GM19463 (cell line): ENCODE data around the gene MYO3B.

Source experiments
- ATAC-seq: cut with Tn5 transposase; IDR thresholded peaks from one replicate; pipeline ENCODE4 v1.9.1; 2021; ENCODE audit warnings: mild to moderate bottlenecking, moderate library complexity; ENCODE audit not compliant: unreplicated experiment

The MYO3B gene

GRCh38 chr2:170292415-170292814, 114.5 kb downstream of the MYO3B start:
- no peak for ATAC-seq

- no peak for ATAC-seq
Measured at GRCh38 chr2:170297496-170297895, 119.5 kb downstream of the MYO3B start.

DNA sequence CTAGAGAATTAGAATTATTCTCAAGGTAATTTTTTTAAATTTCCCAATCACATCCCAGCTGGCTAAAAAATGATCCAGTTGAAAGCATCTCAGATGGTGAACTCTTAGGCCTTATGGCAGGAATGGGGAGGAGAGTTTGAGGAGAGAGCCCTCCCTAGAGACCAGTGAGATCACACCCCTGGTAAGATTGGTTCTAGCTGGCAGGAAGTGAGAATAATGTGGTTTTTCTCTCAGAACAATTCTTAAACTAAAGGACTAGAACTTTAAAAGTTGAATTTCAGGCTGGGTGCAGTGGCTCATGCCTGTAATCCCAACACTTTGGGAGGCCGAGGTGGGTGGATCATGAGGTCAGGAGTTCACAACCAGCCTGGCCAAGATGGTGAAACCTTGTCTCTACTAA, 120.2 kb downstream of the MYO3B start:
- ATAC-seq, result peak; percentile 99

DNA sequence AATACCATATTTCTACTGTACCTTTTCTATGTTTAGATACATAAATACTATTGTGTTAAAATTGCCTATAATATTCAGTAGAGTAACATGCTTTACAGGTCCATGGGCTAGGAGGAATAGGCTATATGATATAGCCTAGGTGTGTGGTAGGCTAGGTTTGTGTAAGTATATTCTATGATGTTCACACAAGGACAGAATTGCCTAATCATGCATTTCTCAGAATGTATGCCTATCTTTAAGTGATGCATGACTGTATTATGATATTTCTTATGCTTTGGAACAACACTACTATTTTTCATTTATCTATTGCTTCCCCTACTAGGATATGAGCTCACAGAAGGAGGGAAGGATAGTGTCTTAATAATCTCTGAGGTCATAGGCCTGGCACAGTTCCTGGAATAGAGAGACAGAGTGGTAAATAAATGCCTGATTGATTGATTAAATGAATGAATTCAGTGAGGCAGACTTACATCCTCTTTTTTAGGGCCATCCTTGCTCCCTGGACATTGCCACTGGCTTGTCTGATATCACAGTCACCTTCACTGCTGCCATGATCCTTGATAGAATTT, 121.0 kb downstream of the MYO3B start:
- ATAC-seq, result no peak

DNA sequence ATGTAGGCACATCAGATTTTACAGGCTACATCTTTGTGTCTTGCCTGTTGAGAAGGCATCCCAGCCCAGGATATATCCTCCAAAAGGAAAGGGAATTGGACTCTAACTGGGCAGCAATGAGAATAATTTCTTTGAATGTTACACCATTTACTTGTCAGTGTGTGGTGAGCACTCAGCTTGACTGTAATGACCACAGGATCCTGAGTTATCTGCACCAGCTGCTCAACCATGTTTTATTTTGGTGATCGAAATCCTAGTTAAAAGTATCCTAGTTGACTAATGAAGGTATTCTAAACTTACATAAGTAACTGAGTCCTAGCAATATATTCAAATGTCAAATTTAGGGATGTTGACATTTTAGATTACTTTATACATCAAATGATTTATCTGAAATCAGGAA, 123.0 kb downstream of the MYO3B start:
- no peak for ATAC-seq

DNA sequence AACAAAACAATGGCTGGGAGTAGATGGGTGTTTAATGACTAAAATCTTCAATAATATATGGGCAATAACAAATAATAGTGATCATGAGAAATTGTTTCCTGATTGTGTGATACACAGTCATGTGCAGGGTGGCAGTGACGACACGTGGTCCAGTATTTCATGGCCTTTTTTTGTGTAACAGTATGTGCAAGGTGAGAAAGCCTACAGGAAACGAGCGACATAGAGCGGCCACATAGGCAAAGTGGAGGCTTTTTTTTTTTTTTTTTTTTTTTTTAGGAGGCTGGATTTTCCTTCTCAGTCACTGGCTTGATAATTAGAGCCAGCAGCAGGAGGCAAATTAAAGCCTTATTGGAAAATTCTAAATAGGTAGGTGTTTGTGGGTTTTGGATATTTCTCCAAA, 123.7 kb downstream of the MYO3B start:
- no peak for ATAC-seq

GRCh38 chr2:170305711-170306110, 127.8 kb downstream of the MYO3B start:
- ATAC-seq, result no peak

- ATAC-seq, result no peak
Measured at GRCh38 chr2:170306293-170306873, 128.4 kb downstream of the MYO3B start.

GRCh38 chr2:170307052-170307451, 129.1 kb downstream of the MYO3B start:
- no peak for ATAC-seq

DNA sequence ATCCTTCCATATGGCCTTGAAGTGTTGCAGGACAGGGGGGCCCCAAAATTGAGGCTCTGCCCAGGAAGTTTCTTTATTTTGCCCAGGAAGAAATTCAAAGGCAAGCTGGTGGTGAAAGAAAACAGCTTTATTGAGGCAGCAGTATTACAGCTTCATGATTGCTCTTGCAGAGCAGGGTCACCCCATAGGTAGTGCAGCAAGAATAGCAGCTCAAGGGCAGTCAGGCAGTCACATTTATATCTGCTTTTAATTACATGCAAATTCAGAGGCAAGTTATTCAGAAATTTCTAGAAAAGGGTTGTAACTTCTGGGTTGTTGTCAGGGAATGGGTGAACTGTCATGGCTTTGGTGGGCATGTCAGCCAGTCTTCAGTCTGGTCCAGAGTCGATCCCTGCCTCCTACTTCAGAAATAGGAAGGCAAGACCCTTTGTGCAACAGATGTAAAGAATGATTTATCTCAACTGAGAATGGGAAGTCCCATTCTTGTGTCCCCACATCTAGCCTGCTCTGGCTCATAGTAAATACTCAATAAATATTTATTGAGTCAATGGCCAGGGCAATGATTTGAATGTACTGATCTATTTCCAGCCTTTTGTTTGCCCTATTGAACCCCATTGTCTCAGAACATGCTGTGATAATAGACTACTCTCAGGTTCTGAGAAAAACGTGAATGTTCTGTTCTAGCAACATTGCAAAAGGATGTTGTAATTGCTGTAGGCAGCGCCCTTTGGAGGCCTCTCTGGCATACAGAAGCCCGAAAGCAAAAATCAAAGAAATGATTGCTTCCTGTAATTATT, 129.8 kb downstream of the MYO3B start:
- no peak for ATAC-seq

DNA sequence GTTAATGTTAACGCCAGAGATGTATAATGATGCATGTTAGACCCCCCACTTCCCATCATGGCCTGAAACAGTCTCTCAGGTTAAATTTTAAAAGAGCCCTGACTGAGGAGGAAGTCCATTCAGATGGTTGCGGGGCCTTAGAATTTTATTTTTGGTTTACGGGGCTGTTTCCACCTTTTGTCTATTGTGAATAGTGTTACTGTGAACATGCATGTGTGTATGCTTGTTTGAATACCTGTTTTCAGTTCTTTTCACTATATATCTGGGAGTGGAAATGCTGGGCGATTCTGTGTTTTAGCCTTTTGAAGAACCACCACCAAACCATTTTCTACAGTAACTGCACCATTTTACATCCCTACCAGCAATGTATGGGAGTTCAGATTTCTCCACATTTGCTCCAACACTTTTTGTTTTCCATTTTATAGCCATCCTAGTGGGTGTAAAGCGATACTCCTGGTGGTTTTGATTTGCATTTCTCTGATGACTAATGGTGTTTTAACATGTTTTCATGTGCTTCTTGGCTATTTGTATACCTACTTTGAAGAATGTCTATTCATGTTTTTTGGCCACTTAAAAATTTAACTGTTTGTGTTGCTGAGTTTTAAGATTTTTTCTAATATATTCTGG, 133.0 kb downstream of the MYO3B start:
- ATAC-seq, result no peak

DNA sequence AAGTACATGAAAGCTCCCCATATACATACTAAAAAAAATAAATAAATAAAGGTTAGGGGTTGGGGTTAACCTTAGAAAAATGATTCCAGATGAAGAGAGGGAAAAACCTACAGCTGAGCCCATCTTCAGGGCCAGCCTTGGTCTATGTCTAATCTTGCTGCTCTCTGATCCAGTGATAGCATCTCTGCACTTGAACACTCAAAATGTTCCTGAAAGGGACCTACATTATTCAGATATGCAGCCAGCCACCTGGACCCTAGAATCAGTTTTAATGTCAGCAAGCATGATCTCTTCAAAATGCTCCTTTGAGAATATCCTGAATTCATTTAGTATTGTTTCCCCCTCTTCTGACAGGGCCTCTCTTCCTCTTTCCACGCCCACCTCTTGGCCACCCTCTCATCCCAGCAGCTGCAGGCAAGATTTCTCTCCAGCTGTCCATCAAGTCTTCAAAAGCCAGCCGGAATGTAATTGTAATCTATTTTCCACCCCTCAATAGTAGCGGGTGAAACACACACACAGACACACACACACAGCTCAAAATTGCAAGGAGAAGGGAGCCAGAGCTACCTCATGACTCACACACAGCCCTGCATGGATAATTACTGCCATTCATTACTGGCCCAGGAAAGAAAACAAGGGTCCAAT, 135.5 kb downstream of the MYO3B start:
- no peak for ATAC-seq

- ATAC-seq, result no peak
Measured at GRCh38 chr2:170313992-170314348, 136.0 kb downstream of the MYO3B start.

DNA sequence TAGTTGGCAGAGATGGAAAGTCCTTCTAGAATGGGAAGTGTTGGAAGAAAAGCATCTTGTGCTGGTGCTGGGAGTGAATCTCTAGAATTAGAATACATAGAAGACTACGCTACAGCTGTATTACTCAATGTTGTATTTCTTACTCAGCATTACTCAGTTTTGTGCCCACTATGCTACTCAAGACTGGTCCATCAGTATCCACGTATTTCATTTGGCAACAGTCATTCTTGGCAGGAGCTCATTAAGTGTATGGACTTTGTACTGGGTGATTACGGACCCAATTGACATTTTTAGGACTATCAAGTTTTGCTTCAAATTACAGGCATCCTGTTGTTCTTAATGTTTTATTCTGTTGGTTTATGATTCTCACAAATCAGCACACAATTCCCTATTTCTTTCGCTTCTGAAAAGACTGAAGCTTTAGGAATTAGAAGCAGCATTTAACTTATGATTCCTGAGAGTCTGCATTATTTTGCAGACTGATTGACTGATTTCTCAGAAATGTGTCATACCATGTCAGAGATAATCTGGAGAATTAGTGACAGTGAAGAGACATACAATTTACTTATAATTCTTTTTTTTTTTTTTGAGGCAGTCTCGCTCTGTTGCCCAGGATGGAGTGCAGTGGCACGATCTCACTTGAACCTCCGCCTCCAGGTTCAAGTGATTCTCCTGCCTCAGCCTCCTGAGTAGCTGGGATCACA, 136.9 kb downstream of the MYO3B start:
- ATAC-seq, result no peak

GRCh38 chr2:170320948-170321347, 143.0 kb downstream of the MYO3B start:
- no peak for ATAC-seq

DNA sequence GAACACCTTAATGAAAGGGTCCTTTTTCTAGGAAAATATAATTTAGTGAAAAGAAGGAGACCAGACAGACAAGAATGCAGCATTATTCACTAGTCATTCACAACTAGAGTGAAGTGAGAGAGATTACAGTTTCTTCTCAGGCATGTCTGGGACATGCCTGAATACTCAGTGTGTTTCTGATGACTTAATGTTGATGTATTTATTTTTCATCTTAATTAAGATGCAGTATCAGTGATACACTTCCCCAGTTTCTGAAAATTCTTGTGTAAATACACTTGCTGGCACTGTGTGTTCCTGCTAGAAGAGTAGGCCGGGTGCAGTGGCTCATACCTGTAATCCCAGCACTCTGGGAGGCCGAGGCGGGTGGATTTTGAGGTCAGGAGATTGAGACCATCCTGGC, 143.6 kb downstream of the MYO3B start:
- no peak for ATAC-seq

DNA sequence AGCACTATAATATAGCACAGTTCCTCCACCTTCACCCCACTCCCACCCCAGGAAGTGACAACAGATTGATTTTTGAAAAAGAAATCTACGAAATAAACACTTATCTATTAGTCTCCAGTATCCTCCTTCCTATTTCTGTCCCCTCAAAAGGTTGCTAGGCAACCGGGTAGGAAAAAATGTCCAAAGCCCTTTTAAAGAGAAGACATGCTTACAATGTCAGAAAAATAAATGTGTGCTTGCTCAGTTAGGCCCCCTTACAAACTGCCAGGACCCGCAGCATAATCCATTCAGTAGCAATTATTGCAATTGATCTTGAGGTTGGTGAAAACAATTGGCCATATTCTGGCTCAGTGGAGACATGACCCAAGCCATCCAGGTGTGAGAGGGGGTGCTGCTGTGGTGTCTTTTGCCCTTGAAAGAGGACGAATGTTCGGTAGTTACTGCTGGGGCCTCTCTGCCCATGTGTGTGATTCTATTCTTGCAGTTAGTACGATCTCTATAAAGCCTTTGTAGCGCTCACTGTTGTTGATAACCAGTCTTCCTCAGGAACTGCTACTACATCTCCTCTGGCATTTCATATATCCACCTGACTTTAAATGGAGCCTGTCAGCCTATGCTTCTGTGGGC, 144.3 kb downstream of the MYO3B start:
- no peak for ATAC-seq

GRCh38 chr2:170323743-170324142, 145.8 kb downstream of the MYO3B start:
- ATAC-seq, result no peak

DNA sequence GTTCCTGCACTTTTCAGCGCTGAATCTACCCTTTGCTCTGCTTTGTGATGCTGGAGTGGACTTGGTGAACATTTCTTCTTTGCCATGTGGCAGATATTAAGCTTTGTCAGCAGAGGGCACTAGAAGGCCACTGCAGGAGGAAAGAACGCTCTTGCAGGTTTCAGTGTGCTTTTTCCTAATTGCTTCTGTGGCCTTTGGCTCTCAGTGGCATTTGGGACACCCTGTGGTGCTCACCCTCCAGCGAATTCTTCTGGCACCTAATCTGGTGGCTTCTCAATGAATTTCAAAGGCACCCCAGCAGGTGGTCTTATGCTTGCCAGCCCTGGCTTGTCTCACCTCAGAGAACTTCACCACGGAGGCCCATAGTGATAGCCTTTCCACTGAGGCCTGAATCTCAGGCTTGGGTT, 146.7 kb downstream of the MYO3B start:
- ATAC-seq, result no peak

- ATAC-seq, result no peak
Measured at GRCh38 chr2:170330881-170331280, 152.9 kb downstream of the MYO3B start.
